ENCODE measurements around the gene SMAD6.

DNA sequence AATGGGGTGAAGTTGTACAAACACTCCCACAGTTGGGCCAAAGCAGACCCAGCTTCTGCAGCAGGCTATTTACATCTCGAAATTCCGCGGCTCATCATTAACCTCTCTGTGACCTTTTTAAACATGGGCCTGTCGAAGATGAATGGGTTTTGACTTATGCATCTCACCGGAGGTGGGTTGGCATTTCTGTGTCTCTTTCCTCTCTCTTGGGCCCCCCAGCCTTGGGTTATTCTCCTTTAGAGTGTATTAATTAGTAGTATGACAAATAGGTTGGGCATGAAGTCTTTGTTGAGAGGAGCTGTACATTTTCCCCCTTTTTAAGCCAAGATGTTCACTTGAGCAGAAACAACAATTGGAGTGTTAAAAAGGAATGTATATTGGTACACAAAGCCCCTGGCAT lies 9.8 kb downstream of the SMAD6 start:
- TF ChIP-seq, protein P1, sequence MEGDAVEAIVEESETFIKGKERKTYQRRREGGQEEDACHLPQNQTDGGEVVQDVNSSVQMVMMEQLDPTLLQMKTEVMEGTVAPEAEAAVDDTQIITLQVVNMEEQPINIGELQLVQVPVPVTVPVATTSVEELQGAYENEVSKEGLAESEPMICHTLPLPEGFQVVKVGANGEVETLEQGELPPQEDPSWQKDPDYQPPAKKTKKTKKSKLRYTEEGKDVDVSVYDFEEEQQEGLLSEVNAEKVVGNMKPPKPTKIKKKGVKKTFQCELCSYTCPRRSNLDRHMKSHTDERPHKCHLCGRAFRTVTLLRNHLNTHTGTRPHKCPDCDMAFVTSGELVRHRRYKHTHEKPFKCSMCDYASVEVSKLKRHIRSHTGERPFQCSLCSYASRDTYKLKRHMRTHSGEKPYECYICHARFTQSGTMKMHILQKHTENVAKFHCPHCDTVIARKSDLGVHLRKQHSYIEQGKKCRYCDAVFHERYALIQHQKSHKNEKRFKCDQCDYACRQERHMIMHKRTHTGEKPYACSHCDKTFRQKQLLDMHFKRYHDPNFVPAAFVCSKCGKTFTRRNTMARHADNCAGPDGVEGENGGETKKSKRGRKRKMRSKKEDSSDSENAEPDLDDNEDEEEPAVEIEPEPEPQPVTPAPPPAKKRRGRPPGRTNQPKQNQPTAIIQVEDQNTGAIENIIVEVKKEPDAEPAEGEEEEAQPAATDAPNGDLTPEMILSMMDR (IDR thresholded peaks at IDR 0.05) = no peak
- TF ChIP-seq EZH2 (IDR thresholded peaks at IDR 0.05; ENCODE audit: borderline replicate concordance, insufficient read depth, low read depth, low read length, poor library complexity, severe bottlenecking) = no peak
